ENCODE results near the gene SOHLH1.

GRCh38 chr9:135703726-135704125 lies 4.4 kb upstream of the SOHLH1 start:
- TF ChIP-seq CTCF (IDR thresholded peaks at IDR 0.05) (no peak), ZFX (IDR thresholded peaks at IDR 0.05; ENCODE audit: borderline replicate concordance) (no peak)
